NCI-H2107 treated with DMSO at 0.1 percent for 48 hours (cell line): Measurements from ENCODE around the gene ZXDC.

ENCODE experiments used
- DNase-seq: peaks from one replicate; lab custom pipeline; 2025; ENCODE audit not compliant: unreplicated experiment; lab: John Stamatoyannopoulos, UW

Gene ZXDC

GRCh38 chr3:126454437-126455198 lies 21.1 kb downstream of the ZXDC start:
- no peak for DNase-seq

- DNase-seq: no peak
Observed at GRCh38 chr3:126454025-126454424, 21.7 kb downstream of the ZXDC start.

GRCh38 chr3:126452213-126452612 lies 23.5 kb downstream of the ZXDC start:
- no peak for DNase-seq

- DNase-seq: no peak
Observed at GRCh38 chr3:126451511-126451910, 24.2 kb downstream of the ZXDC start.

- no peak for DNase-seq
Observed at GRCh38 chr3:126450744-126451143, 24.9 kb downstream of the ZXDC start.

GRCh38 chr3:126450219-126450618 lies 25.5 kb downstream of the ZXDC start:
- DNase-seq: no peak

GRCh38 chr3:126449621-126450051 lies 26.1 kb downstream of the ZXDC start:
- no peak for DNase-seq

GRCh38 chr3:126448893-126449180 lies 26.9 kb downstream of the ZXDC start:
- no peak for DNase-seq

- no peak for DNase-seq
Observed at GRCh38 chr3:126448136-126448892, 27.4 kb downstream of the ZXDC start.

GRCh38 chr3:126447456-126448106 lies 28.1 kb downstream of the ZXDC start:
- DNase-seq: no peak

GRCh38 chr3:126446791-126447190 lies 28.9 kb downstream of the ZXDC start:
- DNase-seq: no peak

- DNase-seq: no peak
Observed at GRCh38 chr3:126446301-126446700, 29.4 kb downstream of the ZXDC start.

GRCh38 chr3:126445506-126445905 lies 30.2 kb downstream of the ZXDC start:
- DNase-seq: no peak

- no peak for DNase-seq
Observed at GRCh38 chr3:126442856-126443242, 32.8 kb downstream of the ZXDC start.

GRCh38 chr3:126442094-126442855 lies 33.4 kb downstream of the ZXDC start:
- no peak for DNase-seq

- no peak for DNase-seq
Observed at GRCh38 chr3:126441256-126441880, 34.3 kb downstream of the ZXDC start.

GRCh38 chr3:126440709-126440995 lies 35.0 kb downstream of the ZXDC start:
- DNase-seq: no peak

- no peak for DNase-seq
Observed at GRCh38 chr3:126439968-126440708, 35.6 kb downstream of the ZXDC start.

- DNase-seq: no peak
Observed at GRCh38 chr3:126439346-126439967, 36.2 kb downstream of the ZXDC start.

GRCh38 chr3:126438746-126439145 lies 36.9 kb downstream of the ZXDC start:
- no peak for DNase-seq
